Trophoblast cell (in vitro differentiated cells and primary cell): Measurements from ENCODE around the gene TMPRSS12.
"Not testable (repeated sequence)": the region's sequence is repeated elsewhere in the genome, so short reads cannot be mapped to it uniquely, and the experiment has no call there.

Experiments
- DNase-seq, 2 donors: peaks; one replicate each; pipeline ENCODE4 v3.0.0-alpha.2; 2016
- H2AFZ ChIP-seq: 2 replicates; pipeline ENCODE4 v1.6.1; 2013; ENCODE audit warnings: low read length, moderate library complexity, mild to moderate bottlenecking; ENCODE audit not compliant: insufficient read depth, poor library complexity
- H2AK5ac ChIP-seq: 2 replicates; pipeline ENCODE4 v1.6.1; 2013; ENCODE audit warnings: mild to moderate bottlenecking, low read length
- H2BK120ac ChIP-seq: 2 replicates; pipeline ENCODE4 v1.6.1; 2013; ENCODE audit warnings: low read length, mild to moderate bottlenecking, moderate library complexity; ENCODE audit not compliant: insufficient read depth, poor library complexity
- H2BK12ac ChIP-seq: 2 replicates; pipeline ENCODE4 v1.6.1; 2013; ENCODE audit warnings: mild to moderate bottlenecking, low read length, moderate library complexity
- H2BK5ac ChIP-seq: 2 replicates; pipeline ENCODE4 v1.6.1; 2013; ENCODE audit warnings: low read length, low read depth, moderate library complexity, mild to moderate bottlenecking; ENCODE audit not compliant: poor library complexity
- H3K14ac ChIP-seq: 2 replicates; pipeline ENCODE4 v1.6.1; 2013; ENCODE audit warnings: mild to moderate bottlenecking, low read length
- H3K18ac ChIP-seq: 2 replicates; pipeline ENCODE4 v1.6.1; 2013; ENCODE audit warnings: mild to moderate bottlenecking, low read length
- H3K23ac ChIP-seq: 2 replicates; pipeline ENCODE4 v1.6.1; 2013; ENCODE audit warnings: low read length
- H3K27ac ChIP-seq: 2 replicates; pipeline ENCODE4 v1.5.1; 2013; ENCODE audit warnings: low read depth, mild to moderate bottlenecking, inconsistent platforms, low read length, moderate library complexity
- H3K27me3 ChIP-seq: 2 replicates; pipeline ENCODE4 v1.6.1; 2013; ENCODE audit warnings: inconsistent platforms, mild to moderate bottlenecking, low read length, moderate library complexity; ENCODE audit not compliant: insufficient read depth
- H3K36me3 ChIP-seq, 2 experiments: 1 replicate in 1 of 2; 2 replicates in 1 of 2; pipeline ENCODE4 v1.6.1; 2013; ENCODE audit warnings: low read length in 2 of 2, mild to moderate bottlenecking in 2 of 2, moderate library complexity in 1 of 2; ENCODE audit not compliant: insufficient read depth in 2 of 2, control insufficient read depth in 1 of 2
- H3K4ac ChIP-seq: 2 replicates; pipeline ENCODE4 v1.6.1; 2013; ENCODE audit warnings: low read depth, mild to moderate bottlenecking, low read length, moderate library complexity
- H3K4me1 ChIP-seq, 2 experiments: 1 replicate in 1 of 2; 2 replicates in 1 of 2; pipeline ENCODE4 v1.6.1; 2013; ENCODE audit warnings: low read length in 2 of 2, mild to moderate bottlenecking in 2 of 2, moderate library complexity in 1 of 2; ENCODE audit not compliant: insufficient read depth in 2 of 2, control insufficient read depth in 1 of 2
- H3K4me2 ChIP-seq: 2 replicates; pipeline ENCODE4 v1.6.1; 2013; ENCODE audit warnings: inconsistent platforms, mild to moderate bottlenecking, low read length, moderate library complexity
- H3K4me3 ChIP-seq: 2 replicates; pipeline ENCODE4 v1.5.1; 2013; ENCODE audit warnings: mild to moderate bottlenecking, low read depth, low read length, inconsistent platforms
- H3K79me1 ChIP-seq: one replicate; pipeline ENCODE4 v1.6.1; 2013; ENCODE audit warnings: low read length
- H3K79me2 ChIP-seq: 2 replicates; pipeline ENCODE4 v1.6.1; 2013; ENCODE audit warnings: low read length, mild to moderate bottlenecking; ENCODE audit not compliant: control insufficient read depth, insufficient read depth, poor library complexity
- H3K9ac ChIP-seq: 2 replicates; pipeline ENCODE4 v1.6.1; 2013; ENCODE audit warnings: mild to moderate bottlenecking, low read length
- H3K9me3 ChIP-seq: 2 replicates; pipeline ENCODE4 v1.6.1; 2013; ENCODE audit warnings: low read depth, mild to moderate bottlenecking, control low read depth, inconsistent platforms, low read length; ENCODE audit not compliant: insufficient read depth
- H4K12ac ChIP-seq: 2 replicates; pipeline ENCODE4 v1.6.1; 2013; ENCODE audit warnings: low read depth, mild to moderate bottlenecking, low read length, moderate library complexity
- H4K8ac ChIP-seq: 2 replicates; pipeline ENCODE4 v1.6.1; 2013; ENCODE audit warnings: low read depth, mild to moderate bottlenecking, low read length, moderate library complexity
- H4K91ac ChIP-seq: one replicate; pipeline ENCODE4 v1.6.1; 2013; ENCODE audit warnings: low read depth, mild to moderate bottlenecking, low read length, moderate library complexity
- WGBS: extraction: QIAGEN DNeasy Blood & Tissue Kit; methylation state at CpG from one replicate; pipeline ENCODE4 v1.1.7; 2013; ENCODE audit warnings: missing lambda C conversion rate; ENCODE audit not compliant: insufficient read length, insufficient coverage; ENCODE audit errors: extremely low coverage; 5-methylcytosine and 5-hydroxymethylcytosine counted together

TMPRSS12 gene

GRCh38 chr12:50855679-50856078 is 13.0 kb downstream of the TMPRSS12 start:
- not testable (repeated sequence) for H3K4me2 ChIP-seq, H3K14ac ChIP-seq, H2BK12ac ChIP-seq, DNase-seq, H4K91ac ChIP-seq, H3K23ac ChIP-seq, H3K9me3 ChIP-seq, H3K27ac ChIP-seq, H3K36me3 ChIP-seq, H3K79me1 ChIP-seq, H2AK5ac ChIP-seq, H2BK120ac ChIP-seq, H3K4me3 ChIP-seq, H4K12ac ChIP-seq, H4K8ac ChIP-seq, H3K4ac ChIP-seq, H3K18ac ChIP-seq, H2AFZ ChIP-seq, H3K79me2 ChIP-seq, H3K9ac ChIP-seq, H3K4me1 ChIP-seq, H2BK5ac ChIP-seq, H3K27me3 ChIP-seq
- WGBS = no CpG with 5 or more reads among the region's 2 CpGs

DNA sequence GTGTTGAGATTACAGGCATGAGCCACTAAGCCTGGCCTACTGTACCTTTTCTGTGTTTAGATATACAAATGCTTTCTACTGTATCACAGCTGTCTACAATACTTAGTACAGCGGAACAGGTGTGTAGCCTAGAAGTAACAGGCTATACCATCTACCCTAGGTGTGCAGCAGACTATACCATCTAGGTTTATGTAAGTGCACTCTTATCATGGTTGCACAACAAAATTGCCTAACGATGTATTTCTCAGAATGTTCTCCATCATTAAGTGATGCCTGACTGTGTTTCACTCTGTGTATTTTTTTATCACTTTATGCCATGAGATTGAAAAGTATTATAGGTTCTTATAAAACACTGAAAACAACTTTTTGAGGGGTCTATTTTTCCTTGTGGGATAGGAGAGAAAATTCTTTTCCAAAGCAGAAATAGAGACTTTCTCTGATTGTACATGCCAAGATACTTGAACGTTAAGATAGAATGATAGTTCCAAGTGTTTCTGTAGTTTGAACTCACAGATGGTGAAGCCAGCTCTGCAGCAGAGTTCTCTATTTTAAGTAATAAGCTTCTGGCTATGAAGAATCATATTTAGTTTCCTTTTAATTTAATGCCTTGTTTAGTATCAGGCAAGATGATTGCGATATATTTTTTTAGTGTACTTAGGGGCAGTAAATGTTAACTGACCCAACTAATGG is 17.0 kb downstream of the TMPRSS12 start:
- Histone ChIP-seq H3K79me1 (no peaks in the 10 kb centered on the region), H4K12ac (no peak overlapping the region), H3K9ac (no peak overlapping the region), H2AK5ac (no peak overlapping the region), H4K91ac (no peak overlapping the region), H3K4ac (no peak overlapping the region), H3K18ac (no peak overlapping the region), H3K27me3 (no peaks in the 10 kb centered on the region), H3K4me3 (no peak overlapping the region), H2BK120ac (no peak overlapping the region), H3K79me2 (no peaks in the 10 kb centered on the region), H3K4me1 (no peaks in the 10 kb centered on the region), H3K23ac (no peak overlapping the region), H2AFZ (no peak overlapping the region), H4K8ac (no peak overlapping the region), H3K36me3 (no peaks in the 10 kb centered on the region), H3K9me3 (no peaks in the 10 kb centered on the region), H3K14ac (no peak overlapping the region), H2BK5ac (no peak overlapping the region), H3K27ac (no peak overlapping the region), H3K4me2 (no peak overlapping the region), H2BK12ac (no peak overlapping the region)
- no CpG with 5 or more reads among the region's 4 CpGs for WGBS
- DNase-seq = no peak

GRCh38 chr12:50862316-50862715 is 19.6 kb downstream of the TMPRSS12 start:
- no peak for DNase-seq
- Histone ChIP-seq H3K23ac (no peak overlapping the region), H3K4me1 (no peaks in the 10 kb centered on the region), H3K18ac (no peak overlapping the region), H3K14ac (no peak overlapping the region), H3K27me3 (no peaks in the 10 kb centered on the region), H2BK5ac (no peak overlapping the region), H2AK5ac (no peak overlapping the region), H4K12ac (no peak overlapping the region), H2BK120ac (no peak overlapping the region), H3K4me2 (no peak overlapping the region), H2AFZ (no peak overlapping the region), H4K91ac (no peak overlapping the region), H3K36me3 (no peaks in the 10 kb centered on the region), H3K4me3 (no peak overlapping the region), H3K9me3 (peaks cover 4% of the 10 kb centered on the region), H3K27ac (no peak overlapping the region), H4K8ac (no peak overlapping the region), H3K9ac (no peak overlapping the region), H3K79me2 (no peaks in the 10 kb centered on the region), H3K79me1 (no peaks in the 10 kb centered on the region), H2BK12ac (no peak overlapping the region), H3K4ac (no peak overlapping the region)
- WGBS = no CpG with 5 or more reads among the region's 6 CpGs

GRCh38 chr12:50865266-50865665 is 22.5 kb downstream of the TMPRSS12 start:
- Histone ChIP-seq H3K36me3 (no peaks in the 10 kb centered on the region), H3K79me2 (no peaks in the 10 kb centered on the region)
- no CpG with 5 or more reads among the region's 3 CpGs for WGBS

More at GRCh38 chr12:50865266-50865665, 22.5 kb downstream of the TMPRSS12 start:
- Histone ChIP-seq H3K4ac (no peak overlapping the region), H3K18ac (no peak overlapping the region), H3K9ac (no peak overlapping the region), H2BK120ac (no peak overlapping the region), H3K79me1 (no peaks in the 10 kb centered on the region), H3K9me3 (peaks cover 4% of the 10 kb centered on the region), H3K23ac (no peak overlapping the region), H3K27ac (no peak overlapping the region), H4K8ac (no peak overlapping the region), H3K4me2 (no peak overlapping the region), H2AFZ (no peak overlapping the region), H3K4me3 (no peak overlapping the region), H3K4me1 (no peaks in the 10 kb centered on the region), H2AK5ac (no peak overlapping the region), H2BK5ac (no peak overlapping the region), H3K14ac (no peak overlapping the region), H3K27me3 (no peaks in the 10 kb centered on the region), H4K12ac (no peak overlapping the region), H2BK12ac (no peak overlapping the region), H4K91ac (no peak overlapping the region)
- DNase-seq = no peak
